HG03175 (cell line): ENCODE results near the gene RAX.

Experiments used
- ATAC-seq: cut with Tn5 transposase; IDR thresholded peaks from one replicate; pipeline ENCODE4 v1.9.1; 2021; ENCODE audit warnings: mild to moderate bottlenecking, moderate library complexity; ENCODE audit not compliant: unreplicated experiment

The RAX gene

DNA sequence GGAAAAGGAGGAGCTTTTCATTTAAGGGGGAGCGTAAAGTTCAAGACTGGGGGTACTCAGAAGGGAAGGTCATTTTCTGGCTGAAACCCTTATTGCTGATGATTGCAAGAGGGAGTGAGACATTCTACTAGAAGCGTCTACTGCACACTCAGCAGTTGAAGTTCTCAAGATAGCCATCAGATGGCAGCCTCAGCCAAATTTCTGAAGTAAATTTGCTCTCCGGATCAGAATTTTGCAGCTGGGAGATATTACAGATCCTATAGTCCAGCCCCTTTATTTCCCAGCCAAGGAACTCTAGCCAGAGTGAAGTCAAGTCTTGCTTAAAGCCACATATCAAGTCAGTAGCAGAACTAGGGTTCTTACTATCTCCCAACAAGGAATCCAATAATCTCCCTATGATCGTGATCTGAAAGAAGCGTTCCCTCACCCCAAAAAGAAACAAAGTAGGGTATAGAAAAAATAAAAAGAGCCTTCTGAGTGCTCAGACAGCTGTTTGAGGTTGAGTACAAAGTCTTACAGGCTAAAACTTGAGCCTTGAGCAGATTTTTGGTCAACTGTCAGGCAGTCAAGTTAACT is 24.0 kb downstream of the RAX start:
- ATAC-seq, result no peak

- ATAC-seq, result no peak
Measured at GRCh38 chr18:59246796-59247195, 26.5 kb downstream of the RAX start.

DNA sequence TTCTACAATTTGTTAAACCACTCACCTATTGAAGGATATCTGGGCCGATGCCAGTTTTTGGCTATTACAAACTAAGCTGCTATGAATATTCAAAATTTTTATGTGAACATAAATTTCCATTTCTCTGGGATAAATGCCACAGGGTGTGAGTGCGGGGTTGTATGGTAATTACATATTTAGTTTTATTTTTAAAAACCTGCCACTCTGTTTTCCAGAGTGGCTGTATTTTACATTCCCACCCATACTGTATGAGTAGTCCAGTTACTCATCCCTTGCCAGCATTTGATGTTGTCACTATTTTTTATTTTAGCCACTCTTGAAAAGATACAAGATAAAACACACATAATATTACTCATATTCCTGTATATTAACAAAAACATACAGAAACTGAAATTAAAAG is 30.3 kb downstream of the RAX start:
- no peak for ATAC-seq

DNA sequence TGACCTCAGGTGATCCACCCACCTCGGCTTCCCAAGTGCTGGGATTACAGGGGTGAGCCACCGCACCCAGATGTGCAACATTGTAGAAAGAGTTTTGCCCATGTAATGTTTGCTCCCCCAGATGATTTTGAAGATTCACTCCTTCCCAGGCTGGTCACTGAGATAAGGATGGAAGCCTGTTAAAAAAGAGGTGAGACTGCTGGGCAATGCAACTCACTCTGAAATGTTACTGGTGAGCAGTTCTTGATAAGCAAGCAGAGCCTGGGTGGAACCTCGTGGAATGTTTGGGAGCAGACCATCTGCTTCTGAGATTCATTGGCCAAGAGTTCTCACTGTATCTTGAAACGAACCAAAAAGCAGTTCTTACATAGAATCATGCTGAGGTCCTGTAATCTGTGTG is 33.6 kb downstream of the RAX start:
- ATAC-seq, result no peak

GRCh38 chr18:59238385-59238784 is 34.9 kb downstream of the RAX start:
- ATAC-seq, result no peak

DNA sequence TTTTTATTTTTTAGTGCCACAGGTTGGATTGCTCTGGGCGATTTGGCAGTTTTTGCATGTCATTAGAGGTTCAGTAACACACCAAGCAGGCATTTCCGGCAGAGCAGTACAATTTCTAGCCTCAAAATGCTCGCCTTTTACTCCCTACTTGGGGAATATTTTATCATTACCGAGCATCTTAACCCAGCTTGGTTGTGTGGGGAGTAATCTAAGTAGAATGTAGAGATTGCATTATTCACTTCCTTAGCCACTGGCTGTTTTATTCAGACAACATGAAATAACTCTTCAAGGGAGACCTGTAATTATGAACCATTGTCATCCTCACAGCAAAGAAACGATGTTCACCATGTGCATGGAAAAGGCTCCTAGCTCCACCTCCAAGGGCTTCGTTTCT is 40.2 kb downstream of the RAX start:
- no peak for ATAC-seq

DNA sequence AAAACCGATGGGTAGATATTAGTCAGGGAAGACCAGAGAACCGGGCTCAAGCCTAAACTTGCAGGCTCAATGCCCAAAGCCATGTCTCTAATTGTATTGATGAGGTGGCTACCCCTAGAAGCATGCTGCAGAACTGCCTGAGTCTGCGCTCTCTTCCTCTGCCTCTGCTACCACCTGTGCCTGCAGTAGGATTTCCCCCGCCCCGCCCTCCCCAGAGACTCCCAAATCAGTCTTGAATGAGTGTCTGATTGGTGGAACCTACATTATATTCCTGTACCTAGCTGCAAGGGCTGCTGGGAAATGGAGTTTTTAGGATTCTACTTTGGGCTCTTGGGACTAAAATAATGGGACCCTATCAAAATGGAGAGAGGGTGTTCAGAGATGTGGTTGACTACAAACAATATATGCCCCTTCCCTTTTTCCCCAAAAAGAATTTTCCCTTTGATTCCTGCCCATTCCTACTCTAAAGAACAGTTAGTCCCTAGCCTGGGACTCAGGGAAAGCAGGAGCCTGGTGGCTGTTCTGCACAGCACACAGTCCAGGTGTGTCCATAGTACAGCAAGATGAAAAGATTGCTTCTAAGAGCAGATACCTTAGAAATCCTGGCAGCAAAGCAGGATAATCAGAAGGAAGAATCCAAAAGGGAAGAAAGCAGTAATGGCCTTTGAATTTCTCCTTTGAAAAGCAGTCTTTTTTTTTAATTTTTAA is 40.8 kb downstream of the RAX start:
- no peak for ATAC-seq

DNA sequence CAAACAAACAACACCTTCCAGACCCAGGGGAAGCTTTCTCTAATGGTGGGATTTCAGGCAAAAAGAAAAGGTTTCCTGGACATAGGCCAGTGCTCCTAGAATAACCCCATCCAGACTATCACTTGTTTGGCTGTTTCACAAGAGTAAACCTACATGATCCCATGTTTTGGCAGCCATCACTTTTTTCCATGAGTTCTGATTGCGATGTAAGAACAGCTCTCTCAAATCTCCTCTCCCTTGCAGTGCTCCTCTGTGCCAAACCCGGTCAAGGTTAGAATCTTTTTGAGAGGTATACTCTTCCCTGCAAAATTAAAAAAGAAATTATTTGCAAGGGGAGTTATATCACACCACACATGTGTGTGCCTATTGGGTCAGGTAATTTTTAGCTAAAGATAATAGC is 41.4 kb downstream of the RAX start:
- no peak for ATAC-seq

- no peak for ATAC-seq
Measured at GRCh38 chr18:59231114-59231513, 42.1 kb downstream of the RAX start.

DNA sequence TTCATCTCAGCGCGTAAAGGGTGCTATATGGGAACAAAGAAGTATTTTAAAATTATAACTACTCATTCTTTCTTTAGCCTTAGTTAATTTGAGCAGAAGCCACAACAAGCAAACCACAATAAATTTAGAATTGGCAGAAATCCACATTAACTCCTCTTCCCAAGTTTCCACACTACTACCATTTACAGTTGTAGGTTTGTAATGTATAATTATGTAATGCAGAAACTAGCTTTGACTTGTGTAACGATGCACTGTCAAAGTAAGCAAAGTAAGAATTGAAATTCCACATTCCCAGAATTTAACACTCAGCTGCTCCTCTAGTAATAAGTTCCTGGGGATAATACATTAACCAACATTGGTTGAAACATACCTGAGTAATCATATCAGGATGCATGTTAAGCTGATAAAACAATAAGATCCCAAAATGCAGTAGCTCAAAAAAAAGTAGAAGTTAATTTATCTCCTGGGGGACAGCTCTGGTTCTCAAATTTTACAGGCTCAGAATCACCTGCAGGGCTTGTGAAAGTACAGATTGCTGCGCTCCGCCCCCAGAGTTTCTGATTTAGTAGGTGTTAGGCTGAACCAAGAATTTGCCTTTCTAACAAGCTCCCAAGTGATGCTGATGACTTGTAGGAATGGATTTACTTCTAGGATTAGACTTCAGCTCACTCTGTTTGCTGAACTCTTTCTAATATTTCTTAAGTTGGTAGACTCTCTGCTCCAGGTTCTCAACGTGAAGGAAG is 43.4 kb downstream of the RAX start:
- ATAC-seq, result peak; percentile 45

GRCh38 chr18:59229191-59229590 is 44.1 kb downstream of the RAX start:
- ATAC-seq, result no peak

DNA sequence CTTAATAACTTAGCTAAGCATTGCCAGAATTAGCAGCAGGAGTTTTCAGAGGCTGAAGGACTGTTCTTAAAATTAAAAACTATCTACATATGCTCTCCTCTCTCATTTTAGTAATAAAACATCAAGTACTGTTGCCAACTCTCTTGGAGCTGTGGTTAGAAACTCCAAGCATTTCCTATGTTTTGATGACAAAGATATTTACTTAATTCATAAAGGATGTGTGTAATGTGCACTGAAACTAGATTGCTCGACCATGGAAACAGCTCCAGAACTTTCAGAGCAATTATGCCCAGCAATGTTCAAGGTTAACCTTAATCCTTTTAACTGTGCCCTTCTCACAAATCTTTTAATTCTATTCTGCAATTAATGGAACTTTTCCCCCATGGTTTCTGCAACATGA is 44.9 kb downstream of the RAX start:
- ATAC-seq, result no peak

DNA sequence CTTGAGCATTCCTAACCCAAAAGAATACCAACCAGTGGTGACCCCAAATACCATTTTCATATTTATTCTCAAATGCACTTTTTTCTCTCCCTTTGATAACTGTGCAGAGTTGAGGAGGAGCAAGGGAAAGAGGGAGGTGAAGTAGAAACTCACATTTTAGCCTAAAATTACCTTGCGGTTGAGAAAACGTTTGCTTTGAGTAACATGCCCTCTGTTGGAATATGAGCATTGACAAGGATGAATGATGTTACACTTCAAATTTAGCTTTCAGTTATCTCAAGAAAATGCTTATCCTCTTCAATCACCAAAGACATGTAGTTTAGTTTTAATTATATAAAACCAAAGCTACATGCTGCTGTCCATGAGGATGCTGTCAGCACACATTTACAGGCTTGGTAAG is 50.9 kb downstream of the RAX start:
- ATAC-seq, result no peak

DNA sequence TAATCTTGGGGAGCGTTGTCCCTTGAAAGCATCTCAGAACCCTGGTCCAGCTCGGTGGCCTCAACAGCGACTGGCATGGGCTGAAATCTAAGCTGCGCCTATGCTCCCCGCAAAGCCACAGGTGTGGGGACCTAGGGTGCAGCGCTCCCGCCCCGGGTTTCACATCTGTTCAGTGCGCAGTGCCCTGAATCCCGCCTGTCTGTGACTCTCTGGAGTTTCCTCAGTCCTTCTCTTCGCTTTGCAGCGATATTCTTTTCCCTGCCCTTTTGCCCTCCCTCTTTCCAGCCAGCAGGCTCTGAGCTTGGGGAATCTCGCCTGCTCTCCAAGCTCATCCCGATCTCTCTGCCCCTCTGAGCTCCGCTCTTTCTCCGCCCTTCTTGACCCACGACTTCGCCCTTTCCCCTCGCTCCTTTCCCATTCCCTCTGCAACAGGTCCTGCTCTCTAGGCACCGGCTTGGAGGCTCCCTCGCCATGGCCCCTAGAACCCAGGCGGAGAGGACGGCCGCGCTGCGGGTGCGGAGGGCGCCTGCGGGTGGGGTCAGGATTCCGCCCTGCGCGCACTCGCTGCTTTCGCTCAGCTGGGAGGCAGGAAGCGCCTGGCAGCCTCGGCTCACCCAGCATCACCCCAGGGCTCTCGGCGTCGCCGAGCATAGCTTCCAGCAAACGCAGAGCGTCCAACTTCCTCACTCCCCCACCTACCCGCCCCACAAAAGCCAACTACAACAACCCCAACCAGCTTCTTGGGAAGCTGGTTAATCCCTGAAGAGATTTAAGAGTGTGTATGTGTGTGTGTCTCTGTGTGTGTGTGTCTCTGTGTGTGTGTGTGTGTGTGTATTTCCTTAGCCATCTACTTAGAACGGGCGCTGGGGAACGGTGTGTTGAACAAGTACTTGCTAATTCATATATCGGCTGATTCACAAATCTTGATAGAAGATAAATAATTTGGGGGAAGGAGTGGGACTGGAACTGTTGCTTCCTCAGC is 52.2 kb downstream of the RAX start:
- no peak for ATAC-seq

DNA sequence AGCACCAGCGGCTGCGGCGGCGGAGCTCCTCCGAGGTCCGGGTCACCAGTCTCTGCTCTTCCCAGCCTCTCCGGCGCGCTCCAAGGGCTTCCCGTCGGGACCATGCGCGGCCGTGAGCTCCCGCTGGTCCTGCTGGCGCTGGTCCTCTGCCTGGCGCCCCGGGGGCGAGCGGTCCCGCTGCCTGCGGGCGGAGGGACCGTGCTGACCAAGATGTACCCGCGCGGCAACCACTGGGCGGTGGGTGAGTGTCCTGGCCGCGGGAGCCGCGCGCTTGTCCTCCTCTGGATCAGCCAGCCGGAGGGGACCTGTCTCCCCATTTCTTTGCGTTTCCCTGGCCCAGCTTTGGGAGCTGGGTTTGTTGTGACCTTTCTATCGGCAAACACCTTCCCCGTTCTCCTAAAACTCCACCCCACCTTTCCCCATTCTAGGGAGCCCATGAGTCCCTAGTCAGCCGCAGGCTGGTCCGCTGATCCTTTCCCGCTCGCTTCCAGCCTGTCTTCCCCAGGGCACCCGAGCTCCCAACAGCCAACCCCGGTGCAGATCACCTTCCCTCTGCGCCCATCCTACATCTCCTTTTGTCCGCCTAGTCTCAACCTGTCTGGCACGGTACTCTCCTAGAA is 53.0 kb downstream of the RAX start:
- no peak for ATAC-seq

DNA sequence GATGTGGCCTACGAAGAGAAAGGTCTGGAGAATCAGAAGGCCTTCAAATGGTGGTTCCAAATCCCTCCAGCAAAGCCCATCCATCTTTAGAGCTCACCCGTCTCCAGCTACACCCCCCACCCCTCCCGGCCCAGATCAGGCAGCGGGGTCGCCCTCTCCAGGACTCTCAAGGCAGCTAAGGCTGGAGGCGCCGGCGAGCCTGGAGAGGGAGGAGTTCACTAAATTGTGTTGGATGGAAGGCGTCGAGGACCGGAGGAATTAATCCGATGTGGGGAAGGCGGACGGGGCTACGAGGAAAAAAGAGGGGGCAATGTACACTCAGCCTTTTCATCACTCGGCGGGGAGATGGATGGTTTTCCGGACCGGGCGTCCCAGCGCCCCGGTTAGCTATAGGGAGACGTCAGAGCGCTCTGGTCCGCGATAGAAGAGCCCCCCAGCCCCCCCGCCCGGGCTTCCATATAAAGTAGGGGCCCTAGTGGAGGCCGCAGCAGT is 53.5 kb downstream of the RAX start, which contains the start of gene GRP:
Gene GRP, plus strand, starts transcription at position 487 of the 492 bp plus-strand sequence. CDS start 108 bp downstream, outside the sequence.
- ATAC-seq, result no peak

GRCh38 chr18:59218018-59218417 is 55.2 kb downstream of the RAX start:
- ATAC-seq, result no peak
